Choroid plexus epithelial cell (primary cell): Measurements from ENCODE around the gene ST3GAL3.

Experiments used
- DNase-seq: peaks from one replicate; pipeline ENCODE4 v3.0.0-alpha.2; 2010; ENCODE audit warnings: low read depth
- H3K4me3 ChIP-seq: 2 replicates; pipeline ENCODE4 v1.5.1; 2011; ENCODE audit warnings: low read depth, mild to moderate bottlenecking, control low read depth, low read length, moderate library complexity
- TF ChIP-seq, protein P1 (sequence below): conservative IDR thresholded peaks from 2 replicates; pipeline ENCODE4 v1.5.1; 2011; ENCODE audit warnings: low read depth, mild to moderate bottlenecking, control low read depth, inconsistent platforms, low read length, moderate library complexity

The ST3GAL3 gene

DNA sequence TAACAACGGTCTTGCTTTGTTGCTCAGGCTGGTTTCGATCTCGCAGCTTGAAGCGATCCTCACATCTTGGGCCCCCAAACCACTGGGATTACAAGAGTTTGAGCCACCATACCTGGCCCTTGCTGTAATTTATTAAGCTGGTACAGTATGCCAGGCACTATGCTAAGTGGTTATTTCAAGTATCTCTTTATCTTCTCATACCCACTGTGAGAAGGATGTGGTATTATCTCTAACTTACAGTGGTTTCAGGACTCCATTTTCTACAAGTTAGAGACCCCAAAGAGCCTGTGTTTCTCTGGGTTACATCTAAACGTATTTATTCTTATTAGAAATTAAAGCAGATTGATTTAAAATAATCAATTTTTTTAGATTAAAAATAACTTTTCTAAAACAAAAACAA lies 8.1 kb upstream of the ST3GAL3 start:
- H3K4me3 ChIP-seq, result no peak overlapping the region
- no peak for DNase-seq
- TF ChIP-seq, protein P1, sequence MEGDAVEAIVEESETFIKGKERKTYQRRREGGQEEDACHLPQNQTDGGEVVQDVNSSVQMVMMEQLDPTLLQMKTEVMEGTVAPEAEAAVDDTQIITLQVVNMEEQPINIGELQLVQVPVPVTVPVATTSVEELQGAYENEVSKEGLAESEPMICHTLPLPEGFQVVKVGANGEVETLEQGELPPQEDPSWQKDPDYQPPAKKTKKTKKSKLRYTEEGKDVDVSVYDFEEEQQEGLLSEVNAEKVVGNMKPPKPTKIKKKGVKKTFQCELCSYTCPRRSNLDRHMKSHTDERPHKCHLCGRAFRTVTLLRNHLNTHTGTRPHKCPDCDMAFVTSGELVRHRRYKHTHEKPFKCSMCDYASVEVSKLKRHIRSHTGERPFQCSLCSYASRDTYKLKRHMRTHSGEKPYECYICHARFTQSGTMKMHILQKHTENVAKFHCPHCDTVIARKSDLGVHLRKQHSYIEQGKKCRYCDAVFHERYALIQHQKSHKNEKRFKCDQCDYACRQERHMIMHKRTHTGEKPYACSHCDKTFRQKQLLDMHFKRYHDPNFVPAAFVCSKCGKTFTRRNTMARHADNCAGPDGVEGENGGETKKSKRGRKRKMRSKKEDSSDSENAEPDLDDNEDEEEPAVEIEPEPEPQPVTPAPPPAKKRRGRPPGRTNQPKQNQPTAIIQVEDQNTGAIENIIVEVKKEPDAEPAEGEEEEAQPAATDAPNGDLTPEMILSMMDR, result no peak

DNA sequence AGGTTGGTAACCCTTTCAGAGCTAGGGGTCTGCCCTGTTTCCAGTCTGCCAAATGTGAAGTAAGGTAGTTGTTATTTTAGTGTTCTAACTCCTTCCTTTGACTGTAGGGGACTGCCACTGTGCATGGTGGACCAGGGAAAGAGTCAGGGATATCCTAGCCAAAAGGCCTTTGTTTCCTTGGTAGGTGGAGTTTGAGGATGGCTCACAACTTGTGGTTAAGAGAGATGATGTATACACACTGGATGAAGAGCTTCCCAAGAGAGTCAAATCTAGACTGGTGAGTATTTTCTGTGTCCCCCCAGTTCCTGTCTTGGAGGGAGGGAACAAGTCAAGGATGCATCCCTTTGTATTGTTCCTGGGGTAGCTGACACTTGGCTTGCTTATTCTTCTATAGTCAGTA lies 3.5 kb upstream of the ST3GAL3 start:
- TF ChIP-seq, protein P1, result no peak
- DNase-seq, result no peak
- H3K4me3 ChIP-seq, result no peak overlapping the region

DNA sequence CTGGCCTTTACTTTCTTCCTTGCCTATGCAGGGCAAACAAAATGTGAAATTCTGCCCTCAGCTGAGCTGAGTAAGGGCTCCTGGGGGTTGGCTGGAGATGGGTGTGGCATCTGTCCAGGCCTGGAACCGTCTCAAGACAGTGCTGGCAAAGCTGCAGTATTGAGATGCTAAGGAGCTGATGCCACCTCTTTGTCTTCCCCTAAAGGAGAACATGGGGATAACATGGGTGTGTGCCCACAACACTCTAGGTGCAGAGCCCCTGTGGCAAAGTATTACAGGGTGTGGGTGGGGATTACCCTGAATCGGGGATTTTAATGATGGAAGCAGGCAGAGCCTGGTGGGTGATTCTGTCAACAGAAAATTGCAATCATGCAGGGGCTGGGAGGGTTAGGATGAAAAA lies 2.5 kb upstream of the ST3GAL3 start:
- H3K4me3 ChIP-seq, result no peak overlapping the region
- peak; percentile 26 for DNase-seq
- TF ChIP-seq, protein P1, result peak; percentile 30

DNA sequence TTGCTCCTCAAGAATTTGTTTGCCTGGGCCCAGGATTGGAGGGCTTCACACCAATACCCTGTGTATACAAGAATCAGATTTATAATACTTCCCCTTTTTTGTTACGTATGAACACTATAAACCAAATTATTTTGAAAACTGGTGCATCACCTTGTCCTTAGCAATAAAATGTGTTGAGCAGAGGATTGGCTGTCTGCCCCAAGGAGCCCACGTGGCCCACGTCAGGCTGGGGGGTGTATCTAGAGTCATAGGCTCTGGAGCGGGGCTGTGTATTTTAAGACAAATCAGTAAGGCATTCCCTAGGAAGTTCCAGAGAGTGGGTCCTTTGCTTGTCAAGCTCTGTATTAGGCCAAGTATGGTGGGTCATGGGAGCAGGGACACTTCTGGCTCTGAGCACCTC lies 2.0 kb upstream of the ST3GAL3 start:
- H3K4me3 ChIP-seq, result no peak overlapping the region
- DNase-seq, result peak; percentile 18
- TF ChIP-seq, protein P1, result no peak

DNA sequence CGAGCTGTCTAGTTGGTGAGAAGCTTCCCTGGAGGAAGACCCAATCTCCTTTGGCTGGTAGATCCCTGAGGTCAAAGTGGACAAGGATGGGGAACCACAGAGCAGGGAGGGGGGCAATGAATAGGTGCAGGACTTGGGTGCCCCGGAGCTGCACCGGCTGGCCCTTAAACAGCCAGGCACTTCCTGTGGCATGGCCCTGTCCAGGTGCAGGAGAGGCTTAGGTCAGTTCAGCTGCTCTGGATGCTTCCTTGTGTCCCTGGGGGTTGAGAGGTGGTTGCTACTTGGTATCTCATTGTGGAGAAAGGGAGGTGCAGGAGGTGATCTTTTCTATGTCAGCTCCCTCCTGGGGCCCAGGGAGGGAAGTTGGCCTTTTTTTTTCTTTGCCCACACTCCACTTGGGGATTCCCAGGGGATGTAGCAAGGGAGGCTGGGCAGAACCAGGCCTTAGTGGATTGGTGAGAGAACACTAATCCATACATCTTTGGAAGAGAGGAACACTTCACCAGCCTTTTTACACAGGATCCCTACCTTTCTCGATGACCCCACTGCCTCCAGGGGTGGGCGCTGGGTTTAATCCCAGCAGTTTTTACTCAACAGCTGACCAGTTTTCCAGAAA lies 1.2 kb upstream of the ST3GAL3 start:
- no peak for DNase-seq
- TF ChIP-seq, protein P1, result no peak
- H3K4me3 ChIP-seq, result no peak overlapping the region

DNA sequence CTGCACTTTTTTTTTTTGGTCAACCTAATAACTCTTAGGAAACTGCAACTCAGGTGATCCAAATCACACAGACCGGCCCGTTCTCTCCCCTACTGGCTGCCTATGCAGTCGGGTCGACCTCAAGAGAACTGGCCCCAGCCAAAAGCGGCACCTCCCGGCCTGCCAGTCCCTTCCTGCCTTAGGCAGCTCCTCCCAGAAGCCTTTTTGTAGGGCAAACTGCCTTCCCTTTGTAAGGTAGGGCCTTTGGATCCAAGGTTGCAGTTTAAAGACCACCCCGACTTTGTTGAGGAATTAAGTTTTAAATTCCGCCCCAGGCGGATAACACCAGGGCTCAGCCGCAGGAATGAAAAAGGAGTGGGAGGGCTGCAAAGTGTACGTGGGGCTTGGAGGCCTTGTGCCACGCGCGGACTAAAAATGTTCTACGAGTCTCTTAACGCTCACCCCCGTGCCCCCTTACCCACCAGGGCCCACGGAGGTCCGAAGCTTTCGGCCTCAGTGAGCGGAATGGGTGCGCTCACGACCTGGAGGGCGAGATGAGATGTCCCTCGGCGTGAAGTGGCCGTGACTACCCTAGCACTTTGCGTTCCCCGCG lies 642 bp upstream of the ST3GAL3 start:
- TF ChIP-seq, protein P1, result no peak
- peak overlapping the region; percentile 69 for H3K4me3 ChIP-seq
- DNase-seq, result peak; percentile 26

DNA sequence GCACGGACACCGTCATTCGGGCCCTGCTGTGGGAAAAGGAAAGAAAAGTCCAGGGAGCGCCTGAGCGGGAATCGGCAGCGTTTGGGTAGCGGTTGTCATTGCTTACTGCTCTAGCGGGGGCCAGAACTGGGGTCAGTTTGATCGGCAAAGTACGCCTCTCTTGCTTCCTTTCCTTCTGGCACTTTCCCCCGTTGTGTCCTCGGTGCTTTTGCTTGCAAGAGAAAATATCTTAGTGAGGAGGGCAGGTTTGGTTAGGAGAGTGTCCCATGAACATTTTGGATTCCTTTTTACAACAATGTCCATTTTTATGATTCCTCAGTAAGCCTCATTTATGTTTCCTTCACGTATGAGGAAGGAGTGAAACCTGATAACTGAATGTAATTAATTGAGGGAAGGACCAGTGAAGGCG lies 670 bp downstream of the ST3GAL3 start:
- H3K4me3 ChIP-seq, result peak overlapping the region; percentile 69
- DNase-seq, result peak; percentile 62
- TF ChIP-seq, protein P1, result no peak
